Skin of body (tissue), 2 donors: ENCODE data around the gene FBLN5. TPM values are rescaled to one million over a fixed set of nuclear protein-coding genes. Genes with fewer than 3 reads are reported as not detected.

Experiments
- DNase-seq: peaks from one replicate; lab custom pipeline; 2025; lab: John Stamatoyannopoulos, UW
- total RNA-seq: library from RNA; depleted of rRNA; stranded (reverse); fragments of >200 nt; gene quantifications from one replicate; pipeline ENCODE4 v1.2.3, GENCODE V29; 2014

Gene FBLN5, protein sequence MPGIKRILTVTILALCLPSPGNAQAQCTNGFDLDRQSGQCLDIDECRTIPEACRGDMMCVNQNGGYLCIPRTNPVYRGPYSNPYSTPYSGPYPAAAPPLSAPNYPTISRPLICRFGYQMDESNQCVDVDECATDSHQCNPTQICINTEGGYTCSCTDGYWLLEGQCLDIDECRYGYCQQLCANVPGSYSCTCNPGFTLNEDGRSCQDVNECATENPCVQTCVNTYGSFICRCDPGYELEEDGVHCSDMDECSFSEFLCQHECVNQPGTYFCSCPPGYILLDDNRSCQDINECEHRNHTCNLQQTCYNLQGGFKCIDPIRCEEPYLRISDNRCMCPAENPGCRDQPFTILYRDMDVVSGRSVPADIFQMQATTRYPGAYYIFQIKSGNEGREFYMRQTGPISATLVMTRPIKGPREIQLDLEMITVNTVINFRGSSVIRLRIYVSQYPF
- 46.5 TPM for total RNA-seq

DNA sequence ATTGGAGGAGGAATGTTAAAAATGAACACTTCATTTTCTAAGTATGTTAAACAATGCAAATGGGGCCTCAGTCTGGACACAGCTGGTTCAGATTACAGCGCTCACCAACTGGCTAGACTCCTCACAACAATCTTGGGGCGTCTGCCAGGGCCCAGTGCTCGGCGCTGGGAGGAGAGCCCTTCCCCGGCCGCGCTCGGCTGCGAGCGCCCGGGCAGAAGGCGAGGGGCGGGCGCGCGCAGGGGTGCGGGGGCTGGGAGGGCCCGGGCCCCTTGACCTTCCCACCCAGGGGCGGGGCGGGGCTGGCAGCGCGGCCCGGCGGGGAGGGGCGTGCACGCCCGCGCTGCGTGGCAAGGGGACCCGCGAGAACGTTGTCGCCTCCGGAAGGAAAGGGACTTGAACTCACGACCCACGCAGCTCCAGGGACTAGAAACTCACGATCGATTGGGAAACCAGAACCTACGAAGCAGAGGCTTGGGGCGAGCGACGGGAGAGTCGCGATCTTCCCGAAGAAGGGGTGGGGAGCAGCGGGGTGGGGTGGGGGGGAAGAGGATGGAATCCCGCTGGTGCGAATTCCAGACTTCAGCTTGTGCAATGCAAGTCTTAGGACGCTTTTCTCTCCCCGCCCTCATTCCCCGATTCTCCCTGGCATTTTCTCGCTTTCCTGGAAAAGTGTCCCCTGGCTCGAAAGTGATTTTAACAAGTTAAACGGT lies at the start of gene FBLN5:
Gene FBLN5 (minus strand): TSS at position 220 of the 710 bp plus-strand sequence. CDS start 465 bp downstream, outside the sequence.
- DNase-seq: peak; percentile 90

DNA sequence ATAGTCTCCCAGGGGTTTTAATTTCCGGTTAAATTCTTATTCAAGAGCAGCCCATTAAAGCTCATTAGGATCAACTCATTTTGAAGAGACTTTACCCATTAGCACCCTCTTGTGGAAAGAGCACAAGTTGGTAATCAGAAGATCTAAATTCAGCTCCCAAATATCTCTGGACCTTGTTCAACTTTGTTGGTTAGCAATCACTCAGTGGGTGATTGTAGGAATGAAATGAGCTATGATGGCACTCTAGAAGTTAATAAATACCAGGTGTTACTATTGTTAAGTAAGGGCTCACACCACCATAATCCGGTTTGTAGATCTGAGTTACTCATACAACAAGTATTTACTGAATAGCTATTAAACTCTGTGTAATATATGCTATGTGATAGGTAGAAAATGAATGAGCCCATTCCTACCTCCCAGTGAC lies 49.5 kb upstream of the FBLN5 start:
- peak; percentile 36 for DNase-seq

DNA sequence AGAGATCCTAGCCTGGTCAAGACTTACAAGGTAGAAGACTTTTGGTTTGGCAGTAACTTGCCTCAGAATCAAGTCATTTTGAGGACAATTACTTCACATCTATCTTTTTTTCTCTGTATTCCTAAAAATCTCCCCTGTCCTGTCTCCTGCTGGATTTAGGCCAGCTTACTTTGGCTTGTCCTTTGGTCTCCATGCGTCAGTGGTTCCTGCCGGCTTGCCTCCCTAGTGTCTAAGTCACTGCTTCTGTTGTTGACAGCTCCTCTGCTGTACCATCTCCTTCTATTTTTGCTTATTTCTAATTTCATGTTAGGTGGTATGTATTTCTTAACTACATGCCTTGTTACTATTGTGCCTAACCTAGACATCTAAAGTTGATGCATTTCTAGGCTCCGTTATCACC lies 39.7 kb upstream of the FBLN5 start:
- DNase-seq: no peak

DNA sequence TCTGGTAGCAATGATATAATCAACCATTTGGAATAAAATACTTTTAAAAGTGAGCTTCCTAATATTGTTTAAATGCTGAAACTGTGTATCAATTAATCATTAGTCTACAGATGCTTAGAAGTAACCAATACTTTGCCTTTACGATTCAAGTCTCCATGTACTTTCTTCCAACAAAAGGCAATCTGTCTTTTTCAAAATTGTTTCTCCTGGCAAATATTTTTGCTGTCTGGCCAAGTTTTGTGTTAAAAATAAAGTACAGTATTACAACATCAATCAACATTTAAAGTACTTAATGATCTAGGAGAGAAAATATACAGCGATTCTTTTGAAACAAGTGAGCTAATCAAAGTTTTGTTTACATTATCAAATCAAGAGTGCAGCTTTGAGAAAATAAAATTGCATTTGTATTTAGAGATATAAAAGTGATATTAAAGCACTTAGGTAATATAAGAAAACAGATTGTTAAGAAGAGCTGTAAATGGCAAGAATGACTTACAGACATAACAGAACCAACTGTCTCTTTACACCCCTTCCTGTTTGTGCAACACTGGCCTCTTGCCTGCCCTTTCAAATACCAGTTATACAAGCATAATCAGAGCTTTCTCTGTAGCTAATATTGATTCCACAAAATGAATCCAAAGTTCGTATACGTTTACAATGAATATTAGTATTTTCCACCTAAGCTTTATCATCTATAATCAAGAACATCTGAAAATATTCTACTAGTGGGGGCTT lies 38.2 kb upstream of the FBLN5 start:
- no peak for DNase-seq

DNA sequence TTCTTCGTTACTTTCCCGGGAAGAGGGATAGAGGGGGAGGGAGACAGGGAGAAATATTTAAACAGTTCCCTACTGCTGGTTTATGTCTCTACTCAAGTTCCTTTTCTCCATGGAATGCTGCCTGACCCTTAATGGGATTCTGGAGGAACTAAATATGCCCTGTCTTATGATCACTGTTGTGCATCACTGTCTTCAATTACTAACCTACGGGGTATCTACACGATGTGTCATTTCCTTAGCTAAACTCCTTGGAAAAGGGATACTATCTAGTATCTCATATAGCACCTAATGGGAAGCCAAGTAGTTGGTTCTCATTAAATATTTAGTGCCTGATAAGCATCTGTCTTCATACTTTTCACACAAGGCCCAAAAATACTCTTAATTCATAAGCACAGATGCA lies 37.5 kb upstream of the FBLN5 start:
- DNase-seq: no peak

DNA sequence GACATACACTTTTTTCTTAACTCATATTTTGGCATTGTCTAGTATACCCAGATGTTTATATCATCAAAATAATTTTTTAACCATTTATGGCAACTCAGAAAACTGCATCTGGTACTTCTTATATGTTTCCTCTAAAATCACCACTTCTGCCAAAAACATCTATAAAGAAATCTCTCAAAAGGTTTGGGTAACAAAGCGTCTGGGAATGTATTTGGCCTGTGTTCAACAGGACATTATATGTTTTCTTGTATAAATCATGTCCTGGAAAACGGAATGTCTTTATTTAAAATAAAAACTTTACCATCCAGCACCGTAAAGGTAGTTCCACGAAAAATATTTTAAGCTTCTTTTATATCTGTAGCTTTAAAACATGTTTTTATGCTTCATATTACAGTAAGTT lies 36.1 kb upstream of the FBLN5 start:
- no peak for DNase-seq

DNA sequence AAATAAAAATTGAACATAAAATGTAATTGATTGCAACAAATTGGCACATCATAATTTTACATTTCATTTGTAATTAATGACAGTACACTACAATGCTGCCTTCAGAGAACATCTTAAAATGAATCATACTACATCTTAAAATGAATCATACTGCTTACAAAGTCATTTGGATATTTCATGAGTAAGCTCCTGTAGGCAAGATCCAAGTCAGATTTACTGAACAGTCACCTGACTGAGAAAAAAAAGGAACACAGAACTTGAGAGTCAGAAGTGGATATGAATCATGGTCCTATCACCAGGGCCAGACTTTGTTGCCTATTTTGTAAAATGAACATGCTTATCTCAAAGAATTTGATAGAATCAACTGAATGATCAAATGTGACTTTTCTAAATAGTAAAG lies 32.7 kb upstream of the FBLN5 start:
- no peak for DNase-seq

DNA sequence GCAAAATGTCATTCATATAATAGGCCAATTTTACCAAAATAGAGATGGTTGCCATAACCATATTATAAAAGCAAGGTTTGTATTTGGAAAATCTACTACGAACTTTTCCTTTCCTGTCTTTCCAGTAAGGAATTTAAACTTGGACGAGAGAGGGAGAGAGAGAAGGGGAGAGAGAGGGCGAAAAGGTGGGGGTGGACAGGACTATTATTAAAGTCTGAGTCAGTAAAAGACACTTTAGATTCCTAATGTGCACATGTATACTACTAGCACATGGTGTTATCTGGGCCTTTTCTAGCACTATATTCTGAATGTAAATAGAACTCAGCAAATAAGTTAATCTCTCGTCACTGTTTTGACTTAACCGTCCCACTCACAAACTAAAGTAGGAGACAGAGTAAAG lies 30.4 kb upstream of the FBLN5 start:
- no peak for DNase-seq

DNA sequence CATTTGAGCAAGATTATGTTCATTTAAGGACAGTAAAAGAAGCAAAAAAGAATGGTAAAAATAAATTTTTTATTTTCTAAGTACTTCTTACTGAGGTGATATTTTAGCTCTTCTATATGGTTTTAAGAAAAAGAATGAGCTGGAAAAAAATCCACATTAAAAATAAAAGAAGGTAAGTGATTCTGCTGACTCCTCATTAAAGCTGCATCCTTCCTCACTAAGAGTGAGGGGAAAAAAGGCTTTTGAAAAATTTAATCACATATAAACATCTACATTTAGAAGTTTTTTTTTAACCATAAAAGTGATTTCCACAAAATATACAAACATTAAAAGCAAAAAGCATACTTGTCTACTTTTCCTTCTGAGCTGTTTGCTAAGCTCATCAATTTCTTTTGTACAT lies 28.3 kb upstream of the FBLN5 start:
- no peak for DNase-seq

DNA sequence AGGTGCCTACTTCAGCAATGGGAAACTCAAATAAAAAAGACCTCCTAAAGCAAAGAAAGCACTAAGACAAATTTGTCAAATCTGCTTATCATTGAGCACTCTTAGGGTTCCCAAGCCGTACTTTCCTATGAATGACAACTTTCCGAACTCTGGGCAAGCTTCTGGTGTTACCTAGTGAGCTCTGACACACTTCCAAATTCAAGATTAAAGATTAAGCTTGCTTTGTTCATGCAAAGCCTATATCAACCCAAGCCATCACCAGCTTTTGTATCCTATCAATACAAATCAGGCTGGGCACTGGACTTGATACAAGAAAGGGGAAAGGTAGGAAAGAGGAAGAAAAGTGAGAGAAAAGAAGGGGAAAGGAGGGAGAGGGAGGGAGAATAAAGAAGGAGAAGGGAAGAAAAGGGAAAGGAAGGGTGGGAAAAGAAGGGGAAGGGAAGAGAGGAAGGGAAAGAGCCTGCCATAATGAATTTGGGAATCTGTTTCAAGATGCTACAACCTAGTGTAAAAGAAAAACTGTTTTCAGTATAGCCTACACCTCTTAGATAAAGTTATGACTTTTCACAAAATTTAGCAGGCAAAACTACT lies 23.8 kb upstream of the FBLN5 start:
- no peak for DNase-seq

DNA sequence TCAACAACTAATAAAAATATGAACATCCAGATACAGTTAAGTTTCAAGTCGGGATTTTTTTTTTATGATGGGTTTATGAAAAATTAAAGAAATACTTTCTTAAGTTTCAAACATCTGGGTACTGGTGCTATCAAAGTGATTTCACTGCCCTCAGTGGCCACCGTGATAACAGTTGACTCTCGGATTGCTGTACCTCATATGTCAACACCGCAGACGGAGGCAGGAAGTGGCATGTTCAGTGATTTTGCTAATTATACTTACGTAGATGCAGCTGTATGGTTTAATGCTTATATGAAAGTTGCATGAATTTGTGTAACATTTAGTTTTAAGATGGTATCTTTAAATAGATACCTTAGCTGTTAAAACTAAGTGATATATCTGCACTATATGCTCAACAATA lies 20.8 kb upstream of the FBLN5 start:
- DNase-seq: no peak

DNA sequence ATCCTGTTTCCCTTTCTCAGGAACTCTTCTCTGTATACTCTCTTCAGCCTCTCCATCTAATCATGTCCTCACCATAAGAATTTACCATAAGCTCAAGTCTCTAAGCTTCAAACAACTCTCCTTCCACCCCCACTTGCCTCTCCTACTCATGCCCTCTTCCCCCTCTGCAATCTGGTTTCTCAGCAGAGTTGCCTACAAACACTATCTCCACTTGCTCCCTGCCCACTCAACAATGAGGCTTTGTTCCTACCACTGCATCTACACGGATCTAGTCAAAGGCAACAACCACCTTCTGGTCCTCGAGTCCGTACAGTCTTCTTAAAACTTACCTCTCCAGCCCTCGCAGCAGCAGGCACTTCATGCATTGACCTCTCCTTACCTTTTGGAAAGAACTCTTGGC lies 17.2 kb upstream of the FBLN5 start:
- DNase-seq: no peak

DNA sequence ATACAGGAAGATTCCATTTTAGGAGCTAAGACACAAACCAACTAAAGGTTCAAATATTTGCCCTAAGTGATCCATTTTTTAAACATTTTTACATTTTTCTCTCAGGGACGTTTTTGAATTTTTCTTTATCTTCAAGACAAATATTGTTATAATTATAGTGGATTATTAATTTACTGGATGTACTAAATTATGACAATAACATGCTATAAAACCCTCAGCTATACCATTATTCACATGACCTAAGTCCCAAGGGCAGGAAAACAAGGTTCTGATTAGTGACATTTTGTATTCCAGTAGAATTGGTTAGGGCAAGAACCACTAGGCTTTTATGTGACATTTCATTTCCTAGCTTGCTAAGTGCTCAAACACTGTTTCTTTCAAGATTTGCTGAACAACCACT lies 16.5 kb upstream of the FBLN5 start:
- no peak for DNase-seq

DNA sequence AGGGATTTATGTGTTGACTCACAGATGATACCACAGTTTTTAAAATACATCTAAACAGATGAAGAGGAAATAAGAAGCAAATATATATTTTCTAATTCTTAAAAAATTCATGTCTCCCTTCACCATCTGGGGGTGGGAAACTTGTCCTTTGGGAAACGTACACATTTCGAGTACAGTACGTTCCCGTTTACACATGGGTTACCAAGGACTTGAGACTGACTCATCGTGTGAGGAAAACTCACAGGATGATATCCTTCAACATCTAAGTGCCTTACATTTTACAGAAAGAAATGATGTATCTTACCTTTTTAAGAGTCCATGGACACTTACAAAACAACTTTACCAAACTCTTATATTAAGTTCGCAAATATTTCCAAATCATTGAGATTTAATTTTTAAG lies 16.0 kb upstream of the FBLN5 start:
- DNase-seq: no peak

DNA sequence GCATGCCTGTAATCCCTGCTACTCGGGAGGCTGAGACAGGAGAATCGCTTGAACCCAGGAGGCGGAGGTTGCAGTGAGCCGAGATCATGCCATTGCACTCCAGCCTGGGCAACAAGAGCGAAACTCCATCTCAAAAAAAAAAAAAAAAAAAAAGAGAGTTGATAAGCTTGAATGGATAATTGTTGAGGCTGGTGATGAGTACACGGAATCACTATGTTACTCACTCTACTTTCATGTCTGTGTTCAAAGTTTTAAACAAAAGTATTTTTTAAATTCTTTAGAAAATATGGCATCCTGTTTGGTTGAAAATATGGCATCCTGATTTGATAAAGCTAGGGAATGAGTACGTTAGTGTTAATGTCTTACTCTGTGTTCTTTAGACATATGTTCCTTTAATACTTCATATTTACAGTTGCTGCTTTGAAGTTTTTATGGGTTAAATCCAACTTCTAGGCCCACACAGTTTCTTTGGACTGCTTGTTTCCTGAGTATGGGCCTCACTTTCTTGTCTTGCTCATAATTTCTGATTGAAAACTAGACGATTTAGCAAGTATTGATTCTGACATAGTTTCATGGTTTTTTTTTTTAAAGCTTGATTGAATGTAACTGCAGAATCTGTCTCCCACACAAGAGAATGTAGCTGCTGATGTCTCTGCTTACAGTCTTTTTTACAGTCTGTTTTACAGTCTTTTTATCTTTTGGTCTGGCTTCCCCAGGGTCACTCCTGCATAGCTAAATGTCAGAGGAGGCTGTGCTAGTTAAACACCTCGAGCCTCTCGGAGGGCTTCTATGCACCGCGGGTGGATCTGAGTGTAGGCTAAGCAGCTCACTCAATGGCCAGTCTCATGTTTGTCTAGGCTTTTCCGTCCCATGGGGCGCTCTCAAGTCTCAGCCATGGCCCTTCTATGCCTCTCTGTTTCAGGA lies 14.1 kb upstream of the FBLN5 start:
- DNase-seq: no peak

DNA sequence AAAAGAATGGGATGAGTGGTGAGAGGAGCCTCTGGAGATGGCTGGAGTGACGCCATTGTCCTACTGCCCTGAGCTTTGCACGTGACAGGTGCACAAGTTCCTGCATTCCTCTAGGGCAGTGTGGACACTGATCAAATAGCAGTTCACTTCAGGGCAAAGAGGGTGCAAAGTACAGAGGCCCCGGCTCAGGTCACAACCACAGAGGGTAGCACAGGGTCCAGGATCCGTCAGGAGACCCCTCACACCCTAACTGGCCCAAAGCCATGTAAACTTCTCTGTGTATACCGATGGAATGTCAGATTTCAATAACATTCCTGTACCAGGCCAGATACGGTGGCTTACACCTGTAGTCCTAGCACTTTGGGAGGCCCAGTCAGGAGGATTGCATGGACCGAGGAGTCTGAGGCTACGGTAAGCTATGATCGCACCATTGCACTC lies 10.4 kb upstream of the FBLN5 start:
- DNase-seq: no peak

DNA sequence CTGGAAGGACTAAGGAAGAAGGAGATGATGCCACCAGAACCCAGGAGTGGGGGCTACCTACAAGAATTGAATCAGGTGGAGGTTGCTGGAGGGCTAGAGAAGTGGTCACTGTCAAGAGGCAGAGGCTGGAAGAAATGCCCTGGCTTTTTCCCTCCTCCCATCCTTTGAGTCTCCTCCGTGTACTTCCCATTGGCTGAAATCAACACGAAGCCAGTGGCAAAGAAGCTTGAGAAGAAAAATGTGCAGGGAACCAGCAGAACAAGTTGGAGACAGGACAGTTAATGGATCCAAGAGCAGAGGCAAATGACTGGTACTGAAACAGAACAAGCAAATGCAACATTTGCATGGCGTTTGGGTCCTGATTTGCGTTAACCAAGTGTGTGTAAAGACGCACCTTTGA lies 9.1 kb upstream of the FBLN5 start:
- DNase-seq: no peak

DNA sequence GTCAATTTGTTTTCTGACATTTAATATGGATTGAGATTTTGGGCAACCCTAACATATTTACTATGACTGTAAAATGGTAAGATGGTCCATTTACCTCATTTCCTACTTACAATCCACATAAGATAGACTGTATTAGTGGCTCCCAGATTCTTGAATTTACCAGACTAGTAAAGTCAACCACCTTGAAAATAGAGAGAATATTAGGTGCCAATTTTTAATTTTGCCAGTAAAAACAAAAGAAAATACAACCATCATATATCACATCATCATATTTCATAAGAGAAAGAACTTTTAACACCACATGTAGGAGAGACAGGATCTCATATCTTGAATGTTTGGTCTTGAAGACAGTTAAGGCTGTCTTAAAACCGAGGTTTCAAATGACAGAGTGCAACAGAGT lies 7.7 kb upstream of the FBLN5 start:
- no peak for DNase-seq

DNA sequence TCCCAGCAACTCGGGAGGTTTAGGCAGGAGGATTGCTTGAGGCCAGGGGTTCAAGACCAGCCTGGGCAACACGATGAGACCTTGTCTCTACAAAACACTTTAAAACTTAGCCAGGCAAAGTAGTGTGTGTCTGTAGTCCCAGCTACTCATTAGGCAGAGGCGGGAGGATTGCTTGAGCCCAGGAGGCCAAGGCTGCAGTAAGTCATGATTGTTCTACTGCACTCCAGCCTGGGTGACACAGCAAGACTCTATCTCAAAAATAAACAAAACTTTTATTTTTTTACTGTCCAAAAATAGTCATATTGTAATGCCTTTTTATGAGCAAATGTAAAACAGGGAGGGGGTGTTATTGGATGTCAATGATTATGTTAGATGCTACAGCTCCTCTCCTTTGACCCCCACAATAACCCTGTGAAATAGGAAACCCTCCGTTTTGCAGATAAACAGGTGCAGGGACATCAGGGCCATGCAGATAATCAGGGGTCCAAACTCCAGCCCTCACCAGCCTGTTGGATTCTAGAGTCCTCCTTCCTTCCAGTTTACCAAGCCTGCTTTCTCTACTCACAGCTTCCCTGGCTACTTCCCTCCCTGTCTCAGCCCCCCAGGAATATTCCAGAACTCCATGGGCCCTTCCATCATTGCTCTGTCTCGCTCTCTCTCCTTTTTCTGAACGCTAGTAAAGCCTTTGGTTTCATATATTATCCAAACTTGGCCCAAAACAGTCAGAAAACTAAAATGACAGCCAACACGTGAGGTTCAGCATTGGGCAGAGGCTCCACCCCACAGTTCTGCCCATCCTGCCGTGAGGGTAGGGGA lies 5.9 kb upstream of the FBLN5 start:
- DNase-seq: no peak
